ENCODE measurements around the gene BCL2A1. TPM values are rescaled to one million over a fixed set of nuclear protein-coding genes. Genes with fewer than 3 reads are reported as not detected.

Gene BCL2A1
- total and polyA plus RNA-seq, 10 of the 15 experiments (the other 5 are each of a cell fraction or from before 2014, with no cell fraction given) = 181 to 570 (median 321) TPM

- peak; percentile 51; the same call in 1 of the 2 replicates for TF ChIP-seq BMI1 (IDR thresholded peaks at IDR 0.05; ENCODE audit: borderline replicate concordance)
These were observed 10.9 kb upstream of the BCL2A1 start (continued) for GRCh38 chr15:79981831-79982455.

DNA sequence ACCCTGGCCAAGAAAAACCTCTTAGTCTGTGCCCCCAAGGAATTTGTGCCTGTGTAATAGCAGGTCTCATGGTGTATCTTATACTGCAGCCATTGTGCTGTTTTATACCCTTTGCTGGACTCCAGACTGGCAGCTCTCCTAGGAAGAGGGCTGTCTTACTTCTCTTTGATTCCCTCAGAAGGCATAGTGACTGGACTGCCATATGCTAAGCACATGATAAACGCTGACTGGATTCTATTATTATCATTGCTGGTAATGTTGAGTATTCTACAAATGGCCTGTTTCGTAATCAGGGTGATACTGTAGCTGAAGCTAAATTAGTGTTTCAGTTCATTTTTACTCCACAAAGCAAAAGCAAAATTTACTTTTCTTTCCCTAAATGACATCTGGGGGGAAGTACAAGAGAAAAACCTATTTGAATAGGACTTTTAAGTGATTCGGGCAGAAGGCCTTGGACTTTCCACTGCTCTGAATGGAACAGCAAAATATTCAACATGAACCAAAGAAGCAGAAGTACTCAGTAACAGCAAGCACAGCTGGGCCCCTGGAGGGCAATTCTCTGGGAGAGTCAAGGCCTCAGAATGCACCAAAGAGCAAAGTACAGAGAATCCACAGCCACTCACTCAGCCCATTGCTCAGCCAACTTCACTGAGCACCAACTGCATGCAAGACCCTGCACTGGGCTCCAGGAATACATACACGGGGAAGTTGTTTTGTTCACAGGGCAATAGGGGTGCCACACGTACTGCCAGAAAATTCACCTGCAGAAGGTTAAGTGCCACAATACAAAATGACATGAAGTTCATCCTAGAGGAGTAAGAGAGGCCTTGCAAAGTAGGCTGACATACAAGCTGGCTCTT is 7.9 kb upstream of the BCL2A1 start:
- Histone ChIP-seq H3K4me2 (ENCODE audit: control insufficient read depth, insufficient read depth) (peak overlapping the region; percentile 96), H4K20me1 (ENCODE audit: control insufficient read depth, insufficient read depth) (no peaks in the 10 kb centered on the region), H3K9ac (ENCODE audit: control insufficient read depth, insufficient read depth, low read length) (peak overlapping the region; percentile 86), H3K27me3 (replicated peaks in 1 of 2; ENCODE audit: control insufficient read depth in 2 of 2, insufficient read depth in 2 of 2, low read length in 1 of 2) (no peaks in the 10 kb centered on the region), H3K36me3 (ENCODE audit: control insufficient read depth in 2 of 2, insufficient read depth in 2 of 2, low read length in 1 of 2) (no peaks in the 10 kb centered on the region), H2AFZ (ENCODE audit: control insufficient read depth, low read depth, low read length) (peak overlapping the region; percentile 49), H3K27ac (ENCODE audit: control insufficient read depth, insufficient read depth) (peak overlapping the region; percentile 99), H3K9me3 (replicated peaks; ENCODE audit: control insufficient read depth, insufficient read depth, low read length) (no peaks in the 10 kb centered on the region), H3K4me1 (ENCODE audit: control insufficient read depth, insufficient read depth, low read length) (peaks cover 71% of the 10 kb centered on the region), H3K79me2 (ENCODE audit: control insufficient read depth, insufficient read depth, low read length) (peaks cover 5% of the 10 kb centered on the region; the same call in 1 of the 2 replicates), H3K4me3 (peak overlapping the region; percentile 47; the same call in 1 of the 2 replicates)
- intact Hi-C loops (cut with micrococcal nuclease; ENCODE audit: unreplicated experiment) = loop anchor here (2.0 kb wide), 1 partner anchor 32 kb away; no protein-coding TSS in a partner anchor
- RAD21 ChIA-PET (ENCODE audit: unreplicated experiment) = interaction anchor here (0.7 to 3.6 kb wide), 20 partner anchors 10 to 93 kb away, joined by 3 to 59 read pairs (median 6); partner anchors contain the start of genes BCL2A1 and ZFAND6
- DNase-seq (ENCODE audit: low read depth, low spot score) = peak; percentile 95
- in situ Hi-C loops (cut with MboI) = no loop called here
- no TSS peak for BruUV-seq (replicated peaks)
- under 1% methylated on average over 5 of the region's 5 CpGs for WGBS (ENCODE audit: insufficient coverage, insufficient replicate concordance, low lambda C conversion rate, missing lambda C conversion rate)
- FAIRE-seq = peak; percentile 44
- POLR2A ChIA-PET = interaction anchor here (0.6 to 4.3 kb wide), 14 partner anchors 8 to 84 kb away, joined by 3 to 66 read pairs (median 6); partner anchors contain the start of gene BCL2A1
- CTCF ChIA-PET = interaction anchor here (0.9 to 4.1 kb wide), 7 partner anchors 9 to 127 kb away, joined by 3 to 30 read pairs (median 4); partner anchors contain the start of gene MTHFS
- peak; percentile 74 for ATAC-seq
- SMC1A ChIA-PET (ENCODE audit: uncharacterized antibody, unreplicated experiment) = interaction anchor here (0.9 to 4.7 kb wide), 21 partner anchors 9 to 84 kb away, joined by 3 to 38 read pairs (median 9); partner anchors contain the start of genes BCL2A1 and MTHFS
- TF ChIP-seq NR2C1 (IDR thresholded peaks at IDR 0.05) (no peak), IRF4 (IDR thresholded peaks at IDR 0.05; ENCODE audit: low read depth, low read length) (0 out of 2 replicates have a peak, but pooled peaks have one; percentile 41), JUNB (IDR thresholded peaks at IDR 0.05) (peak; percentile 89), TARDBP (IDR thresholded peaks at IDR 0.05; ENCODE audit: borderline replicate concordance) (no peak), PAX5 (IDR thresholded peaks at IDR 0.05; ENCODE audit: borderline replicate concordance, low read depth, low read length) (no peak), POLR2AphosphoS2 (IDR thresholded peaks at IDR 0.05; ENCODE audit: low read depth, low read length) (no peak), BACH1 (IDR thresholded peaks at IDR 0.05; ENCODE audit: borderline replicate concordance) (peak; percentile 60; the same call in 1 of the 2 replicates), CBX3 (IDR thresholded peaks at IDR 0.05; ENCODE audit: borderline replicate concordance, low read depth) (no peak), SIX5 (IDR thresholded peaks at IDR 0.05; ENCODE audit: low read depth, low read length, severe bottlenecking) (no peak), BCL3 (IDR thresholded peaks at IDR 0.05; ENCODE audit: borderline replicate concordance, insufficient read depth, low read depth, low read length, poor library complexity, severe bottlenecking) (peak; percentile 9), CHD2 (IDR thresholded peaks at IDR 0.05; ENCODE audit: borderline replicate concordance, low read depth, low read length) (peak; percentile 29; the same call in 1 of the 2 replicates), JUND (IDR thresholded peaks at IDR 0.05; ENCODE audit: low read depth, low read length) (peak; percentile 61; the same call in 1 of the 2 replicates)
- TF ChIP-seq, protein P1, sequence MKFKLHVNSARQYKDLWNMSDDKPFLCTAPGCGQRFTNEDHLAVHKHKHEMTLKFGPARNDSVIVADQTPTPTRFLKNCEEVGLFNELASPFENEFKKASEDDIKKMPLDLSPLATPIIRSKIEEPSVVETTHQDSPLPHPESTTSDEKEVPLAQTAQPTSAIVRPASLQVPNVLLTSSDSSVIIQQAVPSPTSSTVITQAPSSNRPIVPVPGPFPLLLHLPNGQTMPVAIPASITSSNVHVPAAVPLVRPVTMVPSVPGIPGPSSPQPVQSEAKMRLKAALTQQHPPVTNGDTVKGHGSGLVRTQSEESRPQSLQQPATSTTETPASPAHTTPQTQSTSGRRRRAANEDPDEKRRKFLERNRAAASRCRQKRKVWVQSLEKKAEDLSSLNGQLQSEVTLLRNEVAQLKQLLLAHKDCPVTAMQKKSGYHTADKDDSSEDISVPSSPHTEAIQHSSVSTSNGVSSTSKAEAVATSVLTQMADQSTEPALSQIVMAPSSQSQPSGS (IDR thresholded peaks at IDR 0.05; ENCODE audit: low read length) = peak; percentile 98
- TF ChIP-seq, protein P2, sequence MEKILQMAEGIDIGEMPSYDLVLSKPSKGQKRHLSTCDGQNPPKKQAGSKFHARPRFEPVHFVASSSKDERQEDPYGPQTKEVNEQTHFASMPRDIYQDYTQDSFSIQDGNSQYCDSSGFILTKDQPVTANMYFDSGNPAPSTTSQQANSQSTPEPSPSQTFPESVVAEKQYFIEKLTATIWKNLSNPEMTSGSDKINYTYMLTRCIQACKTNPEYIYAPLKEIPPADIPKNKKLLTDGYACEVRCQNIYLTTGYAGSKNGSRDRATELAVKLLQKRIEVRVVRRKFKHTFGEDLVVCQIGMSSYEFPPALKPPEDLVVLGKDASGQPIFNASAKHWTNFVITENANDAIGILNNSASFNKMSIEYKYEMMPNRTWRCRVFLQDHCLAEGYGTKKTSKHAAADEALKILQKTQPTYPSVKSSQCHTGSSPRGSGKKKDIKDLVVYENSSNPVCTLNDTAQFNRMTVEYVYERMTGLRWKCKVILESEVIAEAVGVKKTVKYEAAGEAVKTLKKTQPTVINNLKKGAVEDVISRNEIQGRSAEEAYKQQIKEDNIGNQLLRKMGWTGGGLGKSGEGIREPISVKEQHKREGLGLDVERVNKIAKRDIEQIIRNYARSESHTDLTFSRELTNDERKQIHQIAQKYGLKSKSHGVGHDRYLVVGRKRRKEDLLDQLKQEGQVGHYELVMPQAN (conservative IDR thresholded peaks at IDR 0.05) = 0 out of 2 replicates have a peak, but pooled peaks have one; percentile 21

Data from GM12878 (cell line).